NCI-H146 (cell line): Measurements from ENCODE around the gene GRK1.
A peak's percentile ranks its signal among the peaks of the same experiment; 100 is the strongest.
"Not testable (repeated sequence)": the region's sequence is repeated elsewhere in the genome, so short reads cannot be mapped to it uniquely, and the experiment has no call there.

ENCODE experiments used
- DNase-seq: peaks from one replicate; lab custom pipeline; 2025; lab: John Stamatoyannopoulos, UW

The GRK1 gene

GRCh38 chr13:113666951-113667701 is at the start of gene GRK1:
GRK1 (plus strand) TSS chr13:113667219; CDS start chr13:113667387, 168 bp downstream.
- DNase-seq: no peak

GRCh38 chr13:113617961-113618360 is 49.1 kb upstream of the GRK1 start:
- DNase-seq: no peak

DNA sequence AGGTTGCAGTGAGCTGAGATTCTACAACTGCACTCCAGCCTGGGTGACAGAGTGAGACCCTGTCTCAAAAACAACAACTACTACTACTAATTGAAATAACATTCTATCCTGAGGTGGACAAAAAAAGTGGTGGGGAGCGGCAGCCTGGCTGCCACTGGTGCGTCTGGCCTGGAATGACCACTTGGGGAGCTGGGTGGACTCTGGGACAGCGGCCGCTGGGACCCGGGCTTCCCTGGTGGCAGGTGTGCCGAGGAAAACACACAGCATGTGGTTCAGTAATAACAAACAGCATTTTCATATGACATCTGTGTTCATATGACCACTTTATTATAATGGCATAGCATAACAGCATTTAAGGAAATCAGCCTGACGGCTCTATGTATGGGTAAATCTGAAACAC is 48.6 kb upstream of the GRK1 start:
- no peak for DNase-seq

GRCh38 chr13:113620036-113620796 is 46.8 kb upstream of the GRK1 start:
- DNase-seq: no peak

GRCh38 chr13:113621046-113621445 is 46.0 kb upstream of the GRK1 start:
- no peak for DNase-seq

GRCh38 chr13:113621498-113621897 is 45.5 kb upstream of the GRK1 start:
- not testable (repeated sequence) for DNase-seq

GRCh38 chr13:113621986-113622550 is 45.0 kb upstream of the GRK1 start:
- not testable (repeated sequence) for DNase-seq

GRCh38 chr13:113622791-113623490 is 44.1 kb upstream of the GRK1 start:
- no peak for DNase-seq

- DNase-seq: no peak
Measured at GRCh38 chr13:113623491-113624234, 43.4 kb upstream of the GRK1 start.

DNA sequence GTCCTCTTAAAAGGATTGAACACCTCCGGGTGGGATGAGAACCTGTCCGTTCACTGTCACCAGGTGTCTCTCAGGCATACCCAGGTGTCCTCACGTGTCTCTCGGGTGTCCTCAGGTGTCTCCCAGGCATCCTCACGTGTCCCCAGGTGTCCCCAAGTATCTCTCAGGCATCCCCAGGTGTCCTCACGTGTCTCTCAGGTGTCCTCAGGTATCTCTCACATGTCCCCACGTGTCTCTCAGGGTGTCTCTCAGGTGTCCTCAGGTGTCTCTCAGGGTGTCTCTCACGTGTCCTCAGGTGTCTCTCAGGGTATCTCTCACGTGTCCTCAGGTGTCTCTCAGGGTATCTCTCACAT is 42.8 kb upstream of the GRK1 start:
- no peak for DNase-seq

- not testable (repeated sequence) for DNase-seq
Measured at GRCh38 chr13:113624640-113625304, 42.2 kb upstream of the GRK1 start.

DNA sequence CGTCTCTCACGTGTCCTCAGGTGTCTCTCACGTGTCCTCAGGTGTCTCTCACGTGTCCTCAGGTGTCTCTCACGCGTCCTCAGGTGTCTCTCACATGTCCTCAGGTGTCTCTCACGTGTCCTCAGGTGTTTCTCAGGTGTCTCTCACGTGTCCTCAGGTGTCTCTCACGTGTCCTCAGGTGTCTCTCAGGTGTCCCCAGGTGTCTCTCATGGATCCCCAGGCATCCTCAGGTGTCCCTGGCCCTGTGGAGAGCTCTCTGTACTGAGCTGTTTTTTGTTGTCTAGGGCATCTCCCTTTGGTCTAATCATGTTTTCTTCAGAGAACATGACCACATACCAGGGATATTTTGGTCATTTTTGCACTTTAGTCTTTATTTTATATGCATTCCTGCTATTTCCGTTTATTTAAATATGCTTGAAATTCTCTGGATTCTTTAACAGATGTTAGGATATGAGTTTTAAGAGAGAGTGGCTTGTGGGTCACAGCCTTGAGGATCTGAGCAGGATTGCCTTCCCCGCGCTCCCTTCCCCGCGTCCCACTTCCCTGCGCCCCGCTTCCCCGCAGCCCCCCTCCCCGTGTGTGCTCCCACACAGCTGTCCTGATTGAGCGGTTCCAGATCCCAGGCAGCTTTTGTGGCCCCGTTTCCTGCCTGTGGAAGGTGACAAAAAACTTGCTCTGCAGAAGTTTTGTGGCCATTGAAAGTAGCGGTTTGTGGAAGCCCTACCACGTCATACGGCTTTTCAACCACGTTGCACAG is 40.9 kb upstream of the GRK1 start:
- DNase-seq: no peak

DNA sequence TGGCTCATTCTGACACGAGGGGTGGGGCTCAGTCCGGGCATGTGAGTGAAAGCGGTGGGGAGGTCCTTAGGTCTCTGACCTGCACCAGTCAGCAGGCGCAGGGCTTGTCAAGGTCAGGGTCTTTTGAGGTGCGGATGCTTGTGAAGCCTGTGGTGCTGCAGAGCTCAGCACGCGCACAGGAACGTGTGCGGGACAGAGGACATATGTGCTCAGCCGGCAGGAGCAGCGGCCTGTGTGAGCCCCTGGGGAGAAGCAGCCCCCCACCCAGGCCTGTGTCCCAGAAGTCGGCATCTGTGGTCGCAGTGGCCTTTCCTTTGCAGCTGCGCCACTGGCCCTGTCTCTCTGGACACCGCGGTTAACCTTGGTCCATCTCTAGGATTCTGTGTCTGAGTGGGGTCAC is 39.9 kb upstream of the GRK1 start:
- DNase-seq: no peak

- no peak for DNase-seq
Measured at GRCh38 chr13:113628291-113629270, 38.4 kb upstream of the GRK1 start.

DNA sequence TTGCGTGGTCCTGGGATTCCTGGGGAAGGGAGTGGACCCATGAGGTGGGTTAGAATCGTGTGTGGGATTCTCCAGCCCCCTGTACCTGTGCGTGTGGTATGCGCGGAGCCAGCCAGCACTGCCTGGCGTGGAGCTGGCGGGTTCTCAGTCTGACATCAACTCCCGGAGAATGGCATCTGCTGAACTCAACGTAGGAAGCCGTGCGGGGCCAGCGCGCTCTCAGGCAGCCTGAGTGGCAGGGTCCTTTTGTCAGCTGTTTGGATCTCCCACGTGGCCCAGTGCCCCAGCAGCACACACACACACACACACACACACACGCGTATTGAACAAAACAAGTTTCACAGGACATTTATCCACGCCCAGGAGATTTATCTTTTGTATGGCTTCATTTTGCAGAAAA is 37.2 kb upstream of the GRK1 start:
- peak; percentile 77 for DNase-seq

DNA sequence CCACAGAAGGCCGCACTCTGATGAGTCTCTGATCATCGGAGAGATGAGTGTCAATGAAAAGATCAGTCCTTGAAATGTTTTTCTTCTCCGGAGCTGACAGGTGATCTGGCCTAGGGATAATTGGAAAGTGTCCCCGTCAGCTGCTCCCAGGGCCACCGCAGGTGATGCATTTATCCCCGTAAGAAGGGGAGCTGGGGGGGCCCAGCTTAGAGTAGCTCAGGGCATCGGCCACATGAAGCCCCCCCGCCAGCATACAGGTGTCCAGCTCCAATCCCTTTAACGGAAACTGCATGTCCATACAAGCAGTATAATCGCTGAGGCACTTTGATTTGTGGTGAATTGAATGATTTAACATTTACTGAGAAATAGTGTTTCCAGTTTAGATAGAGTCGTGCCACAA is 36.7 kb upstream of the GRK1 start:
- DNase-seq: peak; percentile 95

- peak; percentile 90 for DNase-seq
Measured at GRCh38 chr13:113630804-113631203, 36.2 kb upstream of the GRK1 start.

DNA sequence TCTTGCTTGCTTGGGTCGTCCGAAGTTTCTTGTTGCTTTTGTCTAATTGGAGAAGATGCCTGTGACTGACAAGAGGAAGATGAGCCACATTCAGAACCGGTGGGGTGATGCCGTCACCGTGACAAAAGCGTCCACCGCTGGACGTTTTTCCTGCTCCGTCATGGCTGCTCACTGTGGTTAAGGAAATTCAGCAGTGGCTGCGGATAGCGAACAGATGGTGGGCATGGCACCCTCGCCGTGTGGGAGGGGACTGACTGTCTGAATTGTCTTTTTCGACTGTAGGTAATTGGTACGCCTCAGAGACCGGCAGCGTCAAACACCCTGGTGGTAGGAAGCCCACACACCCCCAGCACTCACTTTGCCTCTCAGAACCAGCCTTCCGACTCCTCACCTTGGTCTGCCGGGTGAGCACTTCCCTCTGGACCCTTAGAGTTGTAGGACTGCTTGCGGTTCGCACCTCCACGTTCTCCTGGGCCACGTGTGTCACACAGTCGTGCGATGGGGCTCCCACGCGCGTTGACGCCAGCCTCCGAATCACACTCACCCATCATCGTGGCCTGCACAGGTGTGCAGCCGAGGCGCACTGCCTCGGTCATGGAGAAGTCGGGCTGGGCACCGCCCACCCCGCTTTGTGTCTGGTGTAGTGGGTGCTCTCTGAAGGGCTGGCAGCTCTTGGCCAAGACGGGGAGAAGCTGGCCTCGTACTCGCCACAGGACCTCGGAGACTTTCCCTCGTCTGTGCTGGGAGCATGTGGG is 35.5 kb upstream of the GRK1 start:
- no peak for DNase-seq
